NCI-H2081 (cell line): ENCODE results near the gene ZNF555.
A peak's percentile ranks its signal among the peaks of the same experiment; 100 is the strongest.
"Not testable (repeated sequence)": the region's sequence is repeated elsewhere in the genome, so short reads cannot be mapped to it uniquely, and the experiment has no call there.

ENCODE experiments used
- DNase-seq, 2 experiments: peaks; one replicate each; lab custom pipeline; 2025; lab: John Stamatoyannopoulos, UW

The ZNF555 gene

GRCh38 chr19:2869618-2870017 is 28.3 kb downstream of the ZNF555 start:
- DNase-seq, result no peak

DNA sequence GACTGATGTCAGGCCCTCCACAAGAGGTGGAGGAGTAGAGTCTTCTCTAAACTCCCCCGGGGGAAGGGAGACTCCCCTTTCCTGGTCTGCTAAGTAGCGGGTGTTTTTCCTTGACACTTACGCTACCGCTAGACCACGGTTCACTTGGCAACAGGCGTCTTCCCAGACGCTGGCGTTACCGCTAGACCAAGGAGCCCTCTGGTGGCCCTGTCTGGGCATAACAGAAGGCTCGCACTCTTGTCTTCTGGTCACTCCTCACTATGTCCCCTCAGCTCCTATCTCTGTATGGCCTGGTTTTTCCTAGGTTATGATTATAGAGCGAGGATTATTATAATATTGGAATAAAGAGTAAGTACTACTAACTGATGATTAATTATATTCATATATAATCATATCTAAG is 30.9 kb downstream of the ZNF555 start:
- not testable (repeated sequence) for DNase-seq

- no peak for DNase-seq
These were observed 36.4 kb downstream of the ZNF555 start for GRCh38 chr19:2877398-2878331.

- DNase-seq, result no peak
These were observed 42.6 kb downstream of the ZNF555 start for GRCh38 chr19:2883686-2884439.

DNA sequence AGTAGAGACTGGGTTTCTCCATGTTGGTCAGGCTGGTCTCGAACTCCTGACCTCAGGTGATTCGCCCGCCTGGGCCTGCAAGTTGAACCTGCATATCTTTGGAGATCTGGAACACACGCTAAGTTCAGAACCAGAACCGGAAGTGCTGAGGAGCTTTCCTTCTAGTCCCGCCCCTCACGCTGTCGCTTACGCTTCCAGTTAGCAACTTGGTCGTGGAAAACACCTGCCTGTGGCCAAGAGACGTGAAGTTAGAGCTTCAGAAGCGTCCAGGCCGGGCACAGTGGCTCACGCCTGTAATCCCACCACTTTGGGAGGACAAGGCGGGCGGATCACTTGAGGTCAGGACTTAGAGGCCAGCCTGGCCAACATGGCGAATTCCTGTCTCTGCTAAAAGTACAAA is 44.5 kb downstream of the ZNF555 start:
- no peak for DNase-seq

GRCh38 chr19:2887391-2887914 is 46.2 kb downstream of the ZNF555 start:
- DNase-seq, result peak; percentile 61 to 81

DNA sequence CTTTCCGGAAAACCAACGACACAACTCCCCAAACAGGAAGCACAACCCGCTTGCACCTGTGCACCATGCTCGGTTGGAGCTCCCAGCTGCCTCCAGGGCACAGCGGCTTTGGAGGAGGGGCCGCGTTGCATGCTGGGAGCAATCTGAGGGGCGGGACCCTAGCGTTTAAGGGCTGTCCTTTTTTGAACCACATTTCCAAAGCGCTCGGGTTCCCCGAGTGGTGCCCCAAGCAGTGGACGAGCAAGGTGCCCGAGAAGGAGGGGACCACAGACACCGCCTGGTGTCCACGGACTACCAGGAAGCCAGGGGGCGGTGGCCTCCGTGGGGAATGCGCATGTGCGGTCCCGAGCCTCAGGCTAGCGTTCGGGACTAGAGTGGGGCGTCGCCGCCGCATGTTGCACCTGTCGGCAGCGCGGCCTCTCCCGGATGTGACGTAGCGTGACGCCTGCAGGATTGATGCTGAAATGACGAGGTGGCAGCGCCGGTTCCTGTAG is 47.5 kb downstream of the ZNF555 start:
- DNase-seq, result no peak

- DNase-seq, result not testable (repeated sequence)
These were observed 49.3 kb downstream of the ZNF555 start for GRCh38 chr19:2890531-2890930.

DNA sequence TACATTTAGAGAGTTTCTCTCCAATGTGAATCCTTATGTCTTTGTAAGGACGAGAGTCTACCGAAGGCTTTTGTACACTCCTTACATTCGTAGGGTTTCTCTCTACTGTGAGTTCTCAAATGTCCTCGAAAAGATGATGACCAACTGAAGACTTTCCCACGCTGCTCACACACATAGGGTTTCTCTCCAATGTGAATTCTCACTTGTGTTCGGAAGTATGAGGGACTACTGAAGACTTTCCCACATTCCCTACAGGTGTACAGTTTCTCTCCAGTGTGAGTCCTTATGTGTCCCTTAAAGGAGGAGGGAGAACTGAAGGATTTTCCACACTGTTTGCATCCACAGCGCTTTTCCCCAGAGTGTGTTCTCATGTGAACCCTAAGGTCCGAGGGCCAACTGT is 55.4 kb downstream of the ZNF555 start:
- DNase-seq, result no peak

GRCh38 chr19:2900296-2901252 is 59.3 kb downstream of the ZNF555 start, which contains the start of gene ZNF57:
ZNF57 (plus strand) TSS chr19:2900928; CDS start chr19:2901046, 118 bp downstream.
- peak; percentile 99 for DNase-seq

- DNase-seq, result no peak
These were observed 61.4 kb downstream of the ZNF555 start for GRCh38 chr19:2902590-2903218.

DNA sequence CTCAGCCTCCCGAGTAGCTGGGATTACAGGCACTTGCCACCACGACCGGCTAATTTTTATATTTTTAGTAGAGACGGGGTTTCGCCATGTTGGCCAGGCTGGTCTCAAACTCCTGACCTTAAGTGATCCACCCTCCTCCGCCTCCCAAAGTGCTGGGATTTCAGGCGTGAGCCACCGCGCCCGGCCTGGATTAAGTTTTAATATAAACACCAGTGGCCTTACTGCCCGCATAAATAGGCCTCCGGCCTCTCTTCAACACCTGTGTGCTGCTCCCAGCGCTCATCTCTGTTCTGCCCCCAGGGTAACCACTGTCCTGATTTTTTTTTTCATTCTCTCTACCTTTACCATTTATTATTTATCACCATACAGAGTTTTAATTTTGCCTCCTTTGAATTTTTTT is 62.1 kb downstream of the ZNF555 start:
- not testable (repeated sequence) for DNase-seq

- no peak for DNase-seq
These were observed 64.7 kb downstream of the ZNF555 start for GRCh38 chr19:2905918-2906519.

- no peak for DNase-seq
These were observed 65.4 kb downstream of the ZNF555 start for GRCh38 chr19:2906631-2907195.
